Measurements from ENCODE around the gene ZNF592. TPM values are rescaled to one million over a fixed set of nuclear protein-coding genes. Genes with fewer than 3 reads are reported as not detected.

ZNF592 gene
- total and polyA plus RNA-seq, 9 of the 15 experiments (the other 6 are each of a cell fraction or from before 2014, with no cell fraction given): 0.88 to 23.8 (median 7.4) TPM

- peak; percentile 29; the same call in 1 of the 2 replicates for TF ChIP-seq SPI1 (IDR thresholded peaks at IDR 0.05; ENCODE audit: borderline replicate concordance, low read depth, low read length)
- no peak for TF ChIP-seq KAT8 (IDR thresholded peaks at IDR 0.05; ENCODE audit: low read depth)
- Histone ChIP-seq H3K27ac (ENCODE audit: extremely low read depth, low read depth, low read length) (no peak overlapping the region), H3K9ac (ENCODE audit: insufficient read depth in 1 of 2, low read depth in 2 of 2, low read length in 2 of 2) (no peak overlapping the region), H3K4me1 (replicated peaks in 1 of 2; ENCODE audit: control insufficient read depth in 2 of 2, insufficient read depth in 2 of 2, low read length in 2 of 2) (peaks cover 16 to 24% of the 10 kb centered on the region in 2 experiments; a peak in 4 of 5 replicates), H3K79me2 (ENCODE audit: control insufficient read depth, insufficient read depth, low read length) (no peaks in the 10 kb centered on the region), H3K4me3 (no peak overlapping the region), H3K9me3 (replicated peaks; ENCODE audit: control insufficient read depth, insufficient read depth, low read depth, low read length) (no peaks in the 10 kb centered on the region), H3K4me2 (ENCODE audit: insufficient read depth, low read length) (no peak overlapping the region), H3K9me1 (ENCODE audit: control insufficient read depth, insufficient read depth, low read length) (no peaks in the 10 kb centered on the region), H4K20me1 (replicated peaks; ENCODE audit: control insufficient read depth, insufficient read depth, low read length) (no peaks in the 10 kb centered on the region), H2AFZ (ENCODE audit: low read depth, low read length) (no peak overlapping the region), H3K27me3 (ENCODE audit: control insufficient read depth in 2 of 2, insufficient read depth in 2 of 2, low read length in 2 of 2) (peaks cover 0 to 4% of the 10 kb centered on the region in 2 experiments; a peak in 2 of 5 replicates), H3K36me3 (ENCODE audit: control insufficient read depth, insufficient read depth, low read length) (no peaks in the 10 kb centered on the region)
- ATAC-seq (no peak), DNase-seq (ENCODE audit: extremely low read depth in 1 of 4, low spot score in 3 of 4) (no peak), FAIRE-seq (no peak)
- WGBS (ENCODE audit: insufficient coverage, low coverage, missing lambda C conversion rate): 10% methylated on average over 1 of the region's 1 CpG
- CTCF ChIA-PET (ENCODE audit: low intra/inter-chr PET ratio): no interaction called here
- BruUV-seq (replicated peaks): no TSS peak
- in situ Hi-C loops (cut with MboI): loop anchor here (5.0 kb wide), 1 partner anchor 85 kb away; no protein-coding TSS in a partner anchor
- intact Hi-C loops (cut with micrococcal nuclease): no loop called here
- POLR2A ChIA-PET: interaction anchor here (0.5 to 3.5 kb wide), 3 partner anchors 9 to 242 kb away, joined by 3 to 12 read pairs (median 4); no protein-coding TSS in a partner anchor
Measured at GRCh38 chr15:84836844-84837243, 88.5 kb downstream of the ZNF592 start.

GRCh38 chr15:84839714-84840113 is 91.3 kb downstream of the ZNF592 start:
- in situ Hi-C loops (cut with MboI): loop anchor here (5.0 kb wide), 1 partner anchor 83 kb away; no protein-coding TSS in a partner anchor
- no TSS peak for BruUV-seq (replicated peaks)
- CTCF ChIA-PET (ENCODE audit: low intra/inter-chr PET ratio): no interaction called here
- POLR2A ChIA-PET: interaction anchor here (1.4 to 3.5 kb wide), 3 partner anchors 9 to 16 kb away, joined by 4 to 12 read pairs (median 8); no protein-coding TSS in a partner anchor
- no peak overlapping the region for H3K4me2 ChIP-seq (ENCODE audit: insufficient read depth, low read length)
- H3K4me3 ChIP-seq: no peak overlapping the region
- H2AFZ ChIP-seq (ENCODE audit: low read depth, low read length): no peak overlapping the region
- H3K27ac ChIP-seq (ENCODE audit: extremely low read depth, low read depth, low read length): no peak overlapping the region
- ATAC-seq (no peak), FAIRE-seq (no peak), DNase-seq (ENCODE audit: extremely low read depth in 1 of 4, low spot score in 3 of 4) (no peak)
- peak overlapping the region in 1 of 2 experiments; percentile 64; a peak in 2 of 4 replicates for H3K9ac ChIP-seq (ENCODE audit: insufficient read depth in 1 of 2, low read depth in 2 of 2, low read length in 2 of 2)
- no peaks in the 10 kb centered on the region for H3K79me2 ChIP-seq (ENCODE audit: control insufficient read depth, insufficient read depth, low read length)
- H3K4me1 ChIP-seq (replicated peaks in 1 of 2; ENCODE audit: control insufficient read depth in 2 of 2, insufficient read depth in 2 of 2, low read length in 2 of 2): peaks cover 6 to 17% of the 10 kb centered on the region in 2 experiments; a peak in 4 of 5 replicates
- intact Hi-C loops (cut with micrococcal nuclease): no loop called here
- H3K9me1 ChIP-seq (ENCODE audit: control insufficient read depth, insufficient read depth, low read length): no peaks in the 10 kb centered on the region
- H3K36me3 ChIP-seq (ENCODE audit: control insufficient read depth, insufficient read depth, low read length): no peaks in the 10 kb centered on the region
- peaks cover 4 to 8% of the 10 kb centered on the region in 2 experiments; a peak in 4 of 5 replicates for H3K27me3 ChIP-seq (ENCODE audit: control insufficient read depth in 2 of 2, insufficient read depth in 2 of 2, low read length in 2 of 2)
- WGBS (ENCODE audit: insufficient coverage, low coverage, missing lambda C conversion rate): 70% methylated on average over 11 of the region's 23 CpGs
- no peaks in the 10 kb centered on the region for H3K9me3 ChIP-seq (replicated peaks; ENCODE audit: control insufficient read depth, insufficient read depth, low read depth, low read length)
- H4K20me1 ChIP-seq (replicated peaks; ENCODE audit: control insufficient read depth, insufficient read depth, low read length): no peaks in the 10 kb centered on the region
- TF ChIP-seq ID3 (CRISPR knock-in tag; IDR thresholded peaks at IDR 0.05) (no peak), ID3 (tag; IDR thresholded peaks at IDR 0.05) (no peak), ARID3B (CRISPR knock-in tag; IDR thresholded peaks at IDR 0.05; ENCODE audit: borderline replicate concordance) (no peak), E2F8 (IDR thresholded peaks at IDR 0.05; ENCODE audit: low read depth, partially characterized antibody) (no peak), BRD4 (IDR thresholded peaks at IDR 0.05) (no peak), TGIF2 (CRISPR knock-in tag; IDR thresholded peaks at IDR 0.05) (no peak), ELK3 (CRISPR knock-in tag; IDR thresholded peaks at IDR 0.05) (no peak)

Measured in K562 (cell line).